Thyroid gland (tissue), 4 donors: ENCODE measurements around the gene TSPO. TPM values are rescaled to one million over a fixed set of nuclear protein-coding genes. Genes with fewer than 3 reads are reported as not detected.
A peak's percentile ranks its signal among the peaks of the same experiment; 100 is the strongest.

Source experiments
- DNase-seq, 2 donors: peaks; one replicate each; pipeline ENCODE4 v3.0.0-alpha.2; 2019
- H3K27ac ChIP-seq, 3 donors: fragments of 200-600 bp; sonication (generic); 1 replicate in 2 of 3; 2 replicates in 1 of 3; pipeline ENCODE4 v1.5.1; 2016 to 2019; ENCODE audit warnings: mild to moderate bottlenecking in 1 of 3, moderate library complexity in 1 of 3
- H3K27me3 ChIP-seq: fragments of 200-600 bp; sonication (generic); one replicate; pipeline ENCODE4 v1.5.1; 2019
- H3K36me3 ChIP-seq, 2 donors: fragments of 200-600 bp; sonication (generic); one replicate each; pipeline ENCODE4 v1.5.1; 2016 to 2019
- H3K4me1 ChIP-seq, 2 donors: fragments of 200-600 bp; sonication (generic); one replicate each; pipeline ENCODE4 v1.5.1; 2017 to 2019
- H3K4me3 ChIP-seq, 3 donors: fragments of 200-600 bp; sonication (generic); replicated peaks in 1 of 3; 1 replicate in 2 of 3; 2 replicates in 1 of 3; pipeline ENCODE4 v1.5.1; 2016; ENCODE audit warnings: mild to moderate bottlenecking in 1 of 3
- H3K9me3 ChIP-seq: fragments of 200-600 bp; sonication (generic); one replicate; pipeline ENCODE4 v1.5.1; 2017
- CTCF ChIP-seq, 6 experiments: fragments of 200-600 bp in 3 of 6; fragments of 450-650 bp in 3 of 6; sonication (generic) in 3 of 6; IDR thresholded peaks; one replicate each; pipeline ENCODE4 v1.5.1; 2016 to 2019; ENCODE audit warnings: antibody characterized with exemption in 6 of 6, mild to moderate bottlenecking in 2 of 6, inconsistent platforms in 1 of 6, moderate library complexity in 1 of 6
- POLR2A ChIP-seq, 2 donors: fragments of 450-650 bp; IDR thresholded peaks; one replicate each; pipeline ENCODE4 v1.6.1; 2017; ENCODE audit warnings: antibody characterized with exemption in 2 of 2, mild to moderate bottlenecking in 2 of 2, moderate library complexity in 1 of 2
- WGBS, 2 donors: methylation state at CpG; one replicate each; pipeline ENCODE4 v1.1.5; 2017; 5-methylcytosine and 5-hydroxymethylcytosine counted together
- intact Hi-C: fragments of 100-400 bp; cut with DNase I; formaldehyde crosslinking; loops from one replicate; pipeline ENCODE4 v1.15.1; 2023
- total RNA-seq, 4 donors: library from RNA; depleted of rRNA; stranded (reverse); fragments of >200 nt; gene quantifications; one replicate each; pipeline ENCODE4 v1.2.3, GENCODE V29; 2016

TSPO gene
- total RNA-seq, 4 donors from 2014 or later: 87.4 to 234 (median 170) TPM

DNA sequence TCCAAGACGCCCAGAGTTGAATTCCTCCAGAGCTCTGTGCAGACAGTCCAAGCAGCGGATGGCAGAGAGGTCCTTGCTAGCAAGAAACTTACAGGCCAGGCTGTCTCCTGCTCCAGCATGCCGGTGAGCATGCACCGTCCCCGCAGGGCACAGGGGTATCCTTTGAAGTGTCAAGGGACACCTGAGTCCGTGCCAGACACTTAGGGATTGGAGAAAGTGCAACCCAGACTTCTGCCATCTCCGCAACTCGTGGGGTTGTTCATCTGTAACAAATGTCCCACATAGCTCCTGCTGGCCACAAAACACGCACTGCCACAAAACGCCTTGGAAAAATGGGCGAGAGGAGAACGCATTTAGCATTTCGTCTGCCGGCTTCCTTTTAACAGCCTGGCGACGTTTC lies 13.3 kb downstream of the TSPO start:
- Histone ChIP-seq H3K9me3 (no peaks in the 10 kb centered on the region), H3K4me1 (peaks cover 14 to 27% of the 10 kb centered on the region in 2 donors), H3K36me3 (peaks cover 0 to 5% of the 10 kb centered on the region in 2 donors), H3K27me3 (no peaks in the 10 kb centered on the region), H3K4me3 (no peak overlapping the region), H3K27ac (peak overlapping the region; percentile 7 to 18 (median 12))
- TF ChIP-seq POLR2A (IDR thresholded peaks at IDR 0.05): no peak
- TF ChIP-seq CTCF (IDR thresholded peaks at IDR 0.05): no peak
- intact Hi-C loops: no loop called here
- peak; percentile 72 for DNase-seq
- 2 to 18% methylated on average over 10 to 15 of the region's 16 CpGs for WGBS, 2 donors

- 86 to 90% methylated on average over 19 to 23 of the region's 23 CpGs for WGBS, 2 donors
- H3K9me3 ChIP-seq: no peaks in the 10 kb centered on the region
- H3K27me3 ChIP-seq: no peaks in the 10 kb centered on the region
- TF ChIP-seq CTCF (IDR thresholded peaks at IDR 0.05) (no peak), POLR2A (IDR thresholded peaks at IDR 0.05) (no peak)
- H3K36me3 ChIP-seq: peaks cover 5 to 9% of the 10 kb centered on the region in 2 donors
- H3K4me1 ChIP-seq: peaks cover 14 to 27% of the 10 kb centered on the region in 2 donors
- H3K27ac ChIP-seq: no peak overlapping the region
- H3K4me3 ChIP-seq: no peak overlapping the region
- no peak for DNase-seq
- intact Hi-C loops: no loop called here
Measured at GRCh38 chr22:43166132-43166930, 15.0 kb downstream of the TSPO start.

GRCh38 chr22:43167001-43167589 lies 15.7 kb downstream of the TSPO start:
- H3K4me3 ChIP-seq: no peak overlapping the region
- TF ChIP-seq CTCF (IDR thresholded peaks at IDR 0.05): no peak
- TF ChIP-seq POLR2A (IDR thresholded peaks at IDR 0.05): no peak
- intact Hi-C loops: no loop called here
- WGBS, 2 donors: 91 to 95% methylated on average over 19 of the region's 19 CpGs
- H3K27ac ChIP-seq: no peak overlapping the region
- no peaks in the 10 kb centered on the region for H3K27me3 ChIP-seq
- no peaks in the 10 kb centered on the region for H3K9me3 ChIP-seq
- H3K4me1 ChIP-seq: peaks cover 14 to 27% of the 10 kb centered on the region in 2 donors
- DNase-seq: no peak
- peaks cover 12% of the 10 kb centered on the region in 2 donors for H3K36me3 ChIP-seq

- intact Hi-C loops: no loop called here
- WGBS, 2 donors: 90 to 93% methylated on average over 18 to 21 of the region's 25 CpGs
- H3K9me3 ChIP-seq: no peaks in the 10 kb centered on the region
- H3K27ac ChIP-seq: no peak overlapping the region
- peaks cover 18% of the 10 kb centered on the region in 2 donors for H3K36me3 ChIP-seq
- no peaks in the 10 kb centered on the region for H3K27me3 ChIP-seq
- peaks cover 14 to 19% of the 10 kb centered on the region in 2 donors for H3K4me1 ChIP-seq
- no peak overlapping the region for H3K4me3 ChIP-seq
- DNase-seq: no peak
- no peak for TF ChIP-seq CTCF (IDR thresholded peaks at IDR 0.05)
Measured at GRCh38 chr22:43168471-43169309, 17.3 kb downstream of the TSPO start.
